ENCODE results near the gene ARFGEF3.

GRCh38 chr6:138258991-138259390 lies 97.3 kb downstream of the ARFGEF3 start:
- TF ChIP-seq CTCF (tag by site-specific recombination; IDR thresholded peaks at IDR 0.05) (no peak), PRDM4 (tag by site-specific recombination; IDR thresholded peaks at IDR 0.05) (no peak)
